GM21381 (cell line): Measurements from ENCODE around the gene TMEM9B.

Experiments
- ATAC-seq: cut with Tn5 transposase; IDR thresholded peaks from one replicate; pipeline ENCODE4 v1.9.1; 2021; ENCODE audit warnings: mild to moderate bottlenecking, moderate library complexity; ENCODE audit not compliant: unreplicated experiment

Gene TMEM9B

DNA sequence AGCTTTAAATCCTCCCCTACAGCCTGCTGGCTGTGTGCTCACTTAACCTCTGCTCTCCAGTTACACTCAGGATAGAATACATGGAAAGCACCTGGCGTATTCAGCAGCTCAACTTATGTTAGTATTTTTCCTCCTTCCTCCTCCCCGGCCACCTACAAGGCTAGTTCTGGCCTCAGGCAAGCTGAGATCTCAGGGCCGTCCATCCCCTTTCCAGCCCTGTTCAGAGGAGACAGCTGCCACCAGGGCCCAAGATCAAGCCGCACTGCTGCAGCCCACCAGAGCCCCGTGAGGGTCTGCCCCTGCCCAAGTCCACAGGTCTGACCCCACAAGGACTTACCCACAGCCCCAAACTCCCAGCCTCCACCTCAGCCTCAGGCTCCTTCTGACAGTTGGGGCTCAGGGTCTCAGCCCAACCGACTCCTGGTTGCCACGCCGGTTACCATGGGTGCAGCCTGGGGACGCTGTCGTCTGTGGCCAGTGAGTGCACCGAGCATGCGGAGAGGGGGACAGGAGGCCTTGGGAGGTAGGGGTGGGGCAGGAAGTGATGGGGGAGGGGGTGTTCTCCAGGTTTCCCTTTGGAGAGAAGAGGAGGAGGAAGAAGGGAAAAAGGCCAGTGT lies 31.6 kb downstream of the TMEM9B start, which contains the start of gene C11orf16:
TSS of gene C11orf16 (minus strand) at position 384 of the 617 bp plus-strand sequence. CDS start 639 bp downstream, outside the sequence.
- ATAC-seq, result no peak

DNA sequence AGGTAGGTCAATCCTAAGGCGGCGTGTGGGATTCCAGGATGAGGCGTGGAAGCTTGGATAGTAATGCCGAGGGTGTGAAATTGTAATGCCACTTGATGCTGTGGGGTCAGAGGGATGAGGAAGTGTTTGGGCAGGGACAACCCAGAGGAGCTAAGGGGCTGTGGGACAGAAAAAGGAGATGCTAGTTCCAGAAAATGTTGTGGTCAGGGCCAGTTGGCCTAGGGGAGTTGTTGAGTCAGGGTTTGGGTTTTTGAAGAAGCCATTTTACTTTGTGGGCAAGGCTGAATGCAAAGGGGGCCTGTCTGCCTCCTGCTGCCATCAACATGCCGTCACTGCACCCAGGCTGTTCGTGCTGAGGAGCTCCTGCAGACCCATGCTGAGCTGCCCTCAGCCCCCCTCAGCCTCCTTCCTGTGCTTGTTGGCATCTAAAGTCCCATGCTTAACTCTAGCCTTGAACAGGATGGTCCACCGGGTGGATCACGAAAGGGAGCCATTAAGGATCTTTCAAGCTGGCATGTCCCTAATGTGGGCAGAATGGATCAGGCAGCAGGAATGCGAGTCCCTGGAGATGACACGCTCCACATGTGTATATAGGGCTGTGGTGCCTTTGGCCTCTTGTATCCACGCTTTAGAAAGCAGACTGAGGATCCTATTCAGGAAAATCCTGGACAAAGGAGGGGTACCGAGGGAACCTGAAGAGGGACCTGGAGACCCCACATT lies 33.6 kb downstream of the TMEM9B start:
- no peak for ATAC-seq

DNA sequence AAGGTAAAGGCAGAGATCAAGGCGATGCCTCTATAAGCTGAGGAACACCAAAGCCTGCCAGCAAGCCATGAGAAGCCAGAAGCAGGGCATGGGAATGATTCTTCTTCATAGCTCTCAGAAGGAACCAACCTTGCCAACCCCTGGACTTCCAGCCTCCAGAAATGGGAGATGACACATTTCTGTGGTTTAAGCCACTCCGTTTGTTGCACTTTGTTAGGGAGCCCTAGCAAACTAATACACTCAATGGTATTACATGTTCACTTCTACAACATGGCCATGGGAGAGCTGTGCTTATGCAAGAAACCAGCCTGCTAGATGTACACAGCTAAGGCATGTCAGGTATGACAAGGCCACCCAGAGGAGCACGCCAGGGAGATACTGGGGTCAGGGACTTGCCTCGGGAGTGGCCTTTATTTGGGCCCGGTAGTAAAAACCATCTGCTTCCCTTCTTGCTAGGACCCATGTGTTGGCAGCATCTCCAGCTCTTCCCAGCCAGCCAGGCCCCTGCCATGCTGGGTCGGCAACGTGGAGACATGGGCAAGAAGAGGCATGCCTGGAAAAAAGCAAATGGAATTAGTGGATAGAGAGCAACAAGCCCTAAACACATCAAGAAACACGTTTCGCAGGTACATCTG lies 35.1 kb downstream of the TMEM9B start:
- no peak for ATAC-seq

GRCh38 chr11:8928205-8928604 lies 36.0 kb downstream of the TMEM9B start:
- no peak for ATAC-seq

DNA sequence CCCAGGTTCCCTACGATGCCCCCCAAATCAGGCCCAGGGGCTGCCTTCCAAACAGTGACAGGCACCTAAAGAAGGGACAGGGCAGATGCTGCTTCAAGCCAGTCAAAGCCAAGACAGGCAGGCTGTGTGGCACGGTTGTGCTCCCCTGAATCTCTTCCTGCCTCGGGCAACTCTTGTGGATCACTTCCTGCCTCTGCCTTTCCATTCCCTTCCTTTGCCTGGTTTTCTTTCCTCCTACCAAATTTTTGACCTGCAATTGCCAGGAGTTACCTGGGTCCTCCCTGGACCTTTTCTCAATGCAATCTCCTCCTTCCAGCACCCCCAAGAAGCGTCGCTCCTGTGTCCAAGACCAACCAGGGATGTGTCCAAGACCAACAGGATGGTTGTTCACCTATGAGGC lies 37.0 kb downstream of the TMEM9B start:
- no peak for ATAC-seq

- no peak for ATAC-seq
Observed at GRCh38 chr11:8926236-8926635, 38.0 kb downstream of the TMEM9B start.

DNA sequence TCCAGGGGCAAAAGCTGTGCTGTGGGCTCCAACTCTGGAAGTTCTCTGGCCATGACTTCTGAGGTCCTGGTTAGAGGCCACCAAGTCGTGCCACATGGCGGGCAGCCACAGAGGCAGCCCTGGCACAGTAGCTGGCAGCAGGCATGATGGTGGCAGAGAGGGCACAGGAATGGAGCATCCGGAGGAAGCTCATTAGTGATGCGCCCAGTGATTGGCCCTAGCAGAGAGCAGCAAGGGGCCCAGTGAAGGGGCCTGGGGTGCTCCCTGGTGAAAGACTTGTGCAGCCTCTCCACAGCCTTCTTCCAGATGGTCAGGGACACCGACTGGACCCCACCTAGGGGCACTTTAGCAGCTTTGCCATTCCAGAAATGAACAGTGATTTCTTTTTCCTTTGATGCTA lies 38.5 kb downstream of the TMEM9B start:
- no peak for ATAC-seq

GRCh38 chr11:8922691-8923090 lies 41.6 kb downstream of the TMEM9B start:
- ATAC-seq, result no peak

GRCh38 chr11:8917157-8917825 lies 47.0 kb downstream of the TMEM9B start:
- ATAC-seq, result no peak

- no peak for ATAC-seq
Observed at GRCh38 chr11:8914661-8915018, 49.6 kb downstream of the TMEM9B start.

- no peak for ATAC-seq
Observed at GRCh38 chr11:8913961-8914660, 50.1 kb downstream of the TMEM9B start.

GRCh38 chr11:8911029-8911823 lies 53.0 kb downstream of the TMEM9B start, which contains the start of gene AKIP1:
TSS of gene AKIP1 (plus strand) at chr11:8911189. CDS start at chr11:8911450, 261 bp downstream.
- peak; percentile 71 for ATAC-seq

DNA sequence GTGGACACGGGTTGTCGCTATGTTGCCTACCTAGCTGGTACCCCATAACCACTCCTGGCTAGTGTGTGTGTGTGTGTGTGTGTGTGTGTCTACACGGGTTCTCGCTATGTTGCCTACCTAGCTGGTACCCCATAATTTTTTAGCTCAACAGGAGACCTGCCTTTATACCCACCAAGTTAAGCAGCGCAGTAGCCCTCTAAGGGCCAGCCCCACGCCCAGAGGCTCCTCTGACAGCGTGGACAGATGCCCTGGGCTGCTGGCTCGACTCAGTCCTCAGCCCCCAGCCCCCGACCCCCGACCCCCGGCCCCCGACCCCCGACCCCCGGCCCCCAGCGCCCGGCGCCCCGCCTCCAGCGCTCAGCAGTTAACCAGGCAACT lies 53.6 kb downstream of the TMEM9B start:
- ATAC-seq, result peak; percentile 12

DNA sequence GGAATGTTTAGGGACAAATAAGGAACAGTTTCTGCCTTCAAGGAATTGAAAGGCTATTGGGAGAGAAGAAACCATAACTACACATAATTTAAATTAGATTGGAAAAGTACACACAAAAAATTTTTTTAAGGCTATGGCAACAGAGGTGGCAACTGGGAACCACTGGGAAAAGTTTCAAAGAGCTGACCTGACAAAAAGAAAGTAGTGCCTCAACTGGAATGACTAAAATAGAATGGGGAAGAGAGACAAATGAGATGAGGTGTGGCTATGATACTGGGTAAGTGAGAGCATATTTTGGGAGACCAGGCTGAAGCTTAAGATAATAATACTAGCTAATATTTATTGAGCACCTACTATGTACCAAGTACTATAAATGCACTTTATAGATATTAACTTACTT lies 56.1 kb downstream of the TMEM9B start:
- no peak for ATAC-seq

DNA sequence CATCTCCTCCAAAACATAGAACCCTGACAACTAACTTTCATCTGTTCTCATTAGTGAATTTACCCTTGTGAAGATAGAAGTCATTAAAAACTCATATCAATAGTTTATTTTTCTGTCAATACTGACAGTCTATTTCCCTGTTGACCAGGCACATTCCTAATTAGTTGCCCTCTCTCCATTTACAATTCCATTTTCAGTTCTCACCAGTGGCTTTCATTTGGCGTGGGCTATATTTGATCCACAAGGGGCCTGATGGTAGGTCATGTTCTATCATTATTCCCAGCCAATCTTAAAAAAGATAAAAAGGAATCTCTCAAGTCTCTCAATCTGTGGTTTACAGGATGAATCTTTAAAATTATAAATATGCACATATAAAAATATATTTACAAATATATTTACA lies 57.1 kb downstream of the TMEM9B start:
- no peak for ATAC-seq

DNA sequence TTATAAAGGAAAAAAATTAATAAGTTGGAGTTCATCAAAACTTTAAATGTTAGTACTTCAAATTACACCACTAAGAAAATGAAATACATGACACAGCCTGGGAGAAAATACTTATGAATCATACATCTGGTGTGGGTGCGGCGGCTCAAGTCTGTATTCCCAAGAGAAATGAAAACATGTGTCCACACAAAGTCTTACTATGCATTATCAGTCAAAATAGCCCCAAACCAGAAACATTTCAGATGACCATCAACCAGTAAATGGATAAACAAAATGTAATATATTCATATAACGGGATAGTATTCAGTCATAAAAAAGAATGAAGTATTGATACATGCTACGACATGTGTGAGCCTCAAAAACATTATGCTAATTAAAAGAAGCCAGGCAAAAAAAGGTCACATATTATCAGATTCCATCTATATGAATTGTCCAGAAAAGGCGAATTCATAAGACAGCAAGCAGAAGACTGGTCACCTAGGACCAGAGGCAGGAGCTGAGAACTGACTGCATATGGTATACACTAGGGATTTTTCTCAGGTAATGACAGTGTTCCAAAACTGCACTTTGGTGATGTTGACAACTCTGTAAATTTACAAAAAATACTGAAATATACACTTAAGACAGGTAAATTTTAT lies 58.6 kb downstream of the TMEM9B start:
- ATAC-seq, result no peak

- ATAC-seq, result no peak
Observed at GRCh38 chr11:8899119-8899753, 65.0 kb downstream of the TMEM9B start.
